ENCODE measurements around the gene TEC.

DNA sequence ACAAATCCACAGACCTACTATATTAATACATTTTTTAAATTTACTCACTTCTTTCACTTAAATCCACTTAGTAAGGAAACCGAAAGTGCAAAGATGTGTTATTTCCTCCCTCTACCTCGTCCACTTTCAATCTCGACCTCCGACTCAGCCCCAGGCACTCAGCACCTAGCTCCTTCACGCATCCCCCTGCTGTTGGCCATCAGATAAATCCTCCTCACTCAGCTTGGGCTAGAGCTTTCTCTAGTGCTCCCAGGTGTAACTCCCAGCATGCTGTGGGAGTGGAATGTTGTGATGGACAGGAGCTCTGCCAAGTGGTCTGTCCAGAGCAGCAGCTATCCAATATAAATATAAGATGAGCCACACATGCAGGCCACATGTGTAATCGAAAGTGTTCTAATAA is 26.7 kb upstream of the TEC start:
- TF ChIP-seq, protein P1, sequence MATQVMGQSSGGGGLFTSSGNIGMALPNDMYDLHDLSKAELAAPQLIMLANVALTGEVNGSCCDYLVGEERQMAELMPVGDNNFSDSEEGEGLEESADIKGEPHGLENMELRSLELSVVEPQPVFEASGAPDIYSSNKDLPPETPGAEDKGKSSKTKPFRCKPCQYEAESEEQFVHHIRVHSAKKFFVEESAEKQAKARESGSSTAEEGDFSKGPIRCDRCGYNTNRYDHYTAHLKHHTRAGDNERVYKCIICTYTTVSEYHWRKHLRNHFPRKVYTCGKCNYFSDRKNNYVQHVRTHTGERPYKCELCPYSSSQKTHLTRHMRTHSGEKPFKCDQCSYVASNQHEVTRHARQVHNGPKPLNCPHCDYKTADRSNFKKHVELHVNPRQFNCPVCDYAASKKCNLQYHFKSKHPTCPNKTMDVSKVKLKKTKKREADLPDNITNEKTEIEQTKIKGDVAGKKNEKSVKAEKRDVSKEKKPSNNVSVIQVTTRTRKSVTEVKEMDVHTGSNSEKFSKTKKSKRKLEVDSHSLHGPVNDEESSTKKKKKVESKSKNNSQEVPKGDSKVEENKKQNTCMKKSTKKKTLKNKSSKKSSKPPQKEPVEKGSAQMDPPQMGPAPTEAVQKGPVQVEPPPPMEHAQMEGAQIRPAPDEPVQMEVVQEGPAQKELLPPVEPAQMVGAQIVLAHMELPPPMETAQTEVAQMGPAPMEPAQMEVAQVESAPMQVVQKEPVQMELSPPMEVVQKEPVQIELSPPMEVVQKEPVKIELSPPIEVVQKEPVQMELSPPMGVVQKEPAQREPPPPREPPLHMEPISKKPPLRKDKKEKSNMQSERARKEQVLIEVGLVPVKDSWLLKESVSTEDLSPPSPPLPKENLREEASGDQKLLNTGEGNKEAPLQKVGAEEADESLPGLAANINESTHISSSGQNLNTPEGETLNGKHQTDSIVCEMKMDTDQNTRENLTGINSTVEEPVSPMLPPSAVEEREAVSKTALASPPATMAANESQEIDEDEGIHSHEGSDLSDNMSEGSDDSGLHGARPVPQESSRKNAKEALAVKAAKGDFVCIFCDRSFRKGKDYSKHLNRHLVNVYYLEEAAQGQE (IDR thresholded peaks at IDR 0.05; ENCODE audit: insufficient read depth in 1 of 2, low read depth in 2 of 2, low read length in 2 of 2) = no peak
- TF ChIP-seq POLR2AphosphoS5 (IDR thresholded peaks at IDR 0.05; ENCODE audit: low read depth, low read length) (no peak), TAF1 (IDR thresholded peaks at IDR 0.05; ENCODE audit: borderline replicate concordance, insufficient read depth, low read length) (no peak), SIN3A (IDR thresholded peaks at IDR 0.05; ENCODE audit: borderline replicate concordance, insufficient read depth, low read length) (no peak), FOXP2 (optimal IDR thresholded peaks at IDR 0.05; ENCODE audit: borderline replicate concordance, extremely low read depth, extremely low read length, insufficient read depth) (no peak)
